ENCODE results near the gene CCDC63. TPM values are rescaled to one million over a fixed set of nuclear protein-coding genes. Genes with fewer than 3 reads are reported as not detected.

CCDC63 gene
- total RNA-seq, result not detected in 2 replicates

GRCh38 chr12:110846615-110847566 is at the start of gene CCDC63:
CCDC63 (plus strand) TSS chr12:110846987; CDS start chr12:110852955, 5,968 bp downstream.

GRCh38 chr12:110920324-110920910 is 73.6 kb downstream of the CCDC63 start, which contains the start of gene MYL2:
MYL2 (minus strand) TSS chr12:110920579; CDS start chr12:110920529, 50 bp downstream.

Other genes starting within 250 kb of the CCDC63 start
- 11.3 and 27.9 TPM in 2 replicates for gene TCTN1, start 232.9 kb upstream of the CCDC63 start, total RNA-seq
- gene HVCN1, start 157.9 kb upstream of the CCDC63 start, total RNA-seq, result 1.5 and 2.5 TPM in 2 replicates
- gene PPP1CC, start 104.1 kb upstream of the CCDC63 start, total RNA-seq, result 65.1 and 144 TPM in 2 replicates
- not detected in 2 replicates for gene MYL2, start 73.6 kb downstream of the CCDC63 start, total RNA-seq
- gene CUX2, start 187.2 kb downstream of the CCDC63 start, total RNA-seq, result not detected in 2 replicates